Astrocyte (in vitro differentiated cells and primary cell): ENCODE measurements around the gene GDF11.

Source experiments
- EZH2 ChIP-seq: IDR thresholded peaks from 2 replicates; pipeline ENCODE4 v1.6.1; 2012; ENCODE audit warnings: mild to moderate bottlenecking, low read length, inconsistent platforms; ENCODE audit not compliant: insufficient read depth
- TF ChIP-seq, protein P1 (sequence below): IDR thresholded peaks from 2 replicates; pipeline ENCODE4 v1.5.1; 2011; ENCODE audit warnings: low read depth, mild to moderate bottlenecking, inconsistent platforms, low read length, moderate library complexity; ENCODE audit not compliant: insufficient read depth

DNA sequence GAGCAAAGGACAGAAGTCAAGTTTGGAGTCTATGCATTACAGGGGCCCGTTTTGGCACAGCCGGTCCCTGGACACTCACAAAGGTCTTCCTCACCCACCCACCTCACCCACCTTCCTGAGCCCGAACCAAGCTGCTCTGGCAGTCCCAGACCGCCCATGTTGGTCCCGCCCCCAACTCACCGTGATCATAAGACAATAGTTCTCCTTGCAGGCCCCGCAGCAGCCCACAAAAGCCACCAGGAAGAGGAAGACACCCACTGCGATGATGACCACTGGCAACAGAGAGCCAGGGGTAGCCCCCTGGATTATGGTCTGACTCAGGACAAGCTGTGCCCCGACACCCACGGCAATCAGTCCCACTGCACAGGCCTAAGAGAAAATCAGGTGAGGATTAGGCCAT lies 16.0 kb upstream of the GDF11 start:
- TF ChIP-seq, protein P1, sequence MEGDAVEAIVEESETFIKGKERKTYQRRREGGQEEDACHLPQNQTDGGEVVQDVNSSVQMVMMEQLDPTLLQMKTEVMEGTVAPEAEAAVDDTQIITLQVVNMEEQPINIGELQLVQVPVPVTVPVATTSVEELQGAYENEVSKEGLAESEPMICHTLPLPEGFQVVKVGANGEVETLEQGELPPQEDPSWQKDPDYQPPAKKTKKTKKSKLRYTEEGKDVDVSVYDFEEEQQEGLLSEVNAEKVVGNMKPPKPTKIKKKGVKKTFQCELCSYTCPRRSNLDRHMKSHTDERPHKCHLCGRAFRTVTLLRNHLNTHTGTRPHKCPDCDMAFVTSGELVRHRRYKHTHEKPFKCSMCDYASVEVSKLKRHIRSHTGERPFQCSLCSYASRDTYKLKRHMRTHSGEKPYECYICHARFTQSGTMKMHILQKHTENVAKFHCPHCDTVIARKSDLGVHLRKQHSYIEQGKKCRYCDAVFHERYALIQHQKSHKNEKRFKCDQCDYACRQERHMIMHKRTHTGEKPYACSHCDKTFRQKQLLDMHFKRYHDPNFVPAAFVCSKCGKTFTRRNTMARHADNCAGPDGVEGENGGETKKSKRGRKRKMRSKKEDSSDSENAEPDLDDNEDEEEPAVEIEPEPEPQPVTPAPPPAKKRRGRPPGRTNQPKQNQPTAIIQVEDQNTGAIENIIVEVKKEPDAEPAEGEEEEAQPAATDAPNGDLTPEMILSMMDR, result no peak
- no peak for TF ChIP-seq EZH2
